ENCODE measurements around the gene GULP1. TPM values are rescaled to one million over a fixed set of nuclear protein-coding genes. Genes with fewer than 3 reads are reported as not detected.

GULP1 gene
- total RNA-seq, 1 experiment from 2014 or later, result 75.1 TPM

DNA sequence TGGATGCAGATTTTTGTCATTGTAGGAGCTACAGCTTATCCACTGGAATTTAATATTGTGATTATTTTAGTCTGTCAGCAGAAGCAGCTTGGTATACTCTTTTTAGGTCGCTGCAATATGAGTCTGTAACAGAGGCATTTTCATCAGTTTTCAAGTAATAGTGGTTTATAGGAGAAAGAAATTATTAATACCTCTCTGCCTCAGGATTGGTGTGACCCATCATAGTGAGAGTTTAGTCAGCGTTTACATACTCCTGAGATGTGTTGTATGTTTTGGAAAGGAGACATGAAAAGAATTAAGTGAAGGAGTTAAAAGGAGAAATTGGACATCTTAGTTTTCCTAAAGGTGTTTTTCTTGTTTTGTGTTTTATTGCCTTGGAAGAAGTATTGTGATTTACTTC, 189.8 kb downstream of the GULP1 start:
- DNase-seq (ENCODE audit: low spot score) (no peak), ATAC-seq (no peak)
- CTCF ChIA-PET, result no interaction called here
- Mint-ChIP-seq H3K36me3 (no peaks in the 10 kb centered on the region), H3K9me3 (no peaks in the 10 kb centered on the region), H3K27me3 (ENCODE audit: low read depth) (no peaks in the 10 kb centered on the region), H3K4me3 (no peak overlapping the region), H3K27ac (0 out of 2 replicates have a peak overlapping the region, but pooled peaks have one; percentile 39), H3K4me1 (peaks cover 46% of the 10 kb centered on the region)
- TF ChIP-seq ZNF425 (CRISPR knock-in tag; conservative IDR thresholded peaks at IDR 0.05) (no peak), OVOL2 (CRISPR knock-in tag; IDR thresholded peaks at IDR 0.05; ENCODE audit: borderline replicate concordance) (no peak), ZBTB21 (CRISPR knock-in tag; IDR thresholded peaks at IDR 0.05; ENCODE audit: borderline replicate concordance) (no peak), GABPB1 (CRISPR knock-in tag; IDR thresholded peaks at IDR 0.05) (no peak), ZNF232 (CRISPR knock-in tag; IDR thresholded peaks at IDR 0.05) (no peak), EMX1 (CRISPR knock-in tag; IDR thresholded peaks at IDR 0.05) (no peak), HMGA2 (CRISPR knock-in tag; IDR thresholded peaks at IDR 0.05) (no peak), RORB (CRISPR knock-in tag; IDR thresholded peaks at IDR 0.05) (no peak), NFE2L1 (CRISPR knock-in tag; IDR thresholded peaks at IDR 0.05) (no peak), ATF6 (CRISPR knock-in tag; IDR thresholded peaks at IDR 0.05) (no peak), ATF1 (CRISPR knock-in tag; IDR thresholded peaks at IDR 0.05) (no peak), NFYB (CRISPR knock-in tag; conservative IDR thresholded peaks at IDR 0.05; ENCODE audit: low read depth) (no peak), NR1H2 (CRISPR knock-in tag; IDR thresholded peaks at IDR 0.05) (no peak), ZNF281 (CRISPR knock-in tag; IDR thresholded peaks at IDR 0.05) (no peak), PRRX2 (CRISPR knock-in tag; IDR thresholded peaks at IDR 0.05) (no peak)
- TF ChIP-seq, protein P1, sequence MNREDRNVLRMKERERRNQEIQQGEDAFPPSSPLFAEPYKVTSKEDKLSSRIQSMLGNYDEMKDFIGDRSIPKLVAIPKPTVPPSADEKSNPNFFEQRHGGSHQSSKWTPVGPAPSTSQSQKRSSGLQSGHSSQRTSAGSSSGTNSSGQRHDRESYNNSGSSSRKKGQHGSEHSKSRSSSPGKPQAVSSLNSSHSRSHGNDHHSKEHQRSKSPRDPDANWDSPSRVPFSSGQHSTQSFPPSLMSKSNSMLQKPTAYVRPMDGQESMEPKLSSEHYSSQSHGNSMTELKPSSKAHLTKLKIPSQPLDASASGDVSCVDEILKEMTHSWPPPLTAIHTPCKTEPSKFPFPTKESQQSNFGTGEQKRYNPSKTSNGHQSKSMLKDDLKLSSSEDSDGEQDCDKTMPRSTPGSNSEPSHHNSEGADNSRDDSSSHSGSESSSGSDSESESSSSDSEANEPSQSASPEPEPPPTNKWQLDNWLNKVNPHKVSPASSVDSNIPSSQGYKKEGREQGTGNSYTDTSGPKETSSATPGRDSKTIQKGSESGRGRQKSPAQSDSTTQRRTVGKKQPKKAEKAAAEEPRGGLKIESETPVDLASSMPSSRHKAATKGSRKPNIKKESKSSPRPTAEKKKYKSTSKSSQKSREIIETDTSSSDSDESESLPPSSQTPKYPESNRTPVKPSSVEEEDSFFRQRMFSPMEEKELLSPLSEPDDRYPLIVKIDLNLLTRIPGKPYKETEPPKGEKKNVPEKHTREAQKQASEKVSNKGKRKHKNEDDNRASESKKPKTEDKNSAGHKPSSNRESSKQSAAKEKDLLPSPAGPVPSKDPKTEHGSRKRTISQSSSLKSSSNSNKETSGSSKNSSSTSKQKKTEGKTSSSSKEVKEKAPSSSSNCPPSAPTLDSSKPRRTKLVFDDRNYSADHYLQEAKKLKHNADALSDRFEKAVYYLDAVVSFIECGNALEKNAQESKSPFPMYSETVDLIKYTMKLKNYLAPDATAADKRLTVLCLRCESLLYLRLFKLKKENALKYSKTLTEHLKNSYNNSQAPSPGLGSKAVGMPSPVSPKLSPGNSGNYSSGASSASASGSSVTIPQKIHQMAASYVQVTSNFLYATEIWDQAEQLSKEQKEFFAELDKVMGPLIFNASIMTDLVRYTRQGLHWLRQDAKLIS (CRISPR knock-in tag; IDR thresholded peaks at IDR 0.05; ENCODE audit: borderline replicate concordance), result no peak
- TF ChIP-seq, protein P2, sequence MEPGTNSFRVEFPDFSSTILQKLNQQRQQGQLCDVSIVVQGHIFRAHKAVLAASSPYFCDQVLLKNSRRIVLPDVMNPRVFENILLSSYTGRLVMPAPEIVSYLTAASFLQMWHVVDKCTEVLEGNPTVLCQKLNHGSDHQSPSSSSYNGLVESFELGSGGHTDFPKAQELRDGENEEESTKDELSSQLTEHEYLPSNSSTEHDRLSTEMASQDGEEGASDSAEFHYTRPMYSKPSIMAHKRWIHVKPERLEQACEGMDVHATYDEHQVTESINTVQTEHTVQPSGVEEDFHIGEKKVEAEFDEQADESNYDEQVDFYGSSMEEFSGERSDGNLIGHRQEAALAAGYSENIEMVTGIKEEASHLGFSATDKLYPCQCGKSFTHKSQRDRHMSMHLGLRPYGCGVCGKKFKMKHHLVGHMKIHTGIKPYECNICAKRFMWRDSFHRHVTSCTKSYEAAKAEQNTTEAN (CRISPR knock-in tag; IDR thresholded peaks at IDR 0.05), result no peak
- TF ChIP-seq, protein P3, sequence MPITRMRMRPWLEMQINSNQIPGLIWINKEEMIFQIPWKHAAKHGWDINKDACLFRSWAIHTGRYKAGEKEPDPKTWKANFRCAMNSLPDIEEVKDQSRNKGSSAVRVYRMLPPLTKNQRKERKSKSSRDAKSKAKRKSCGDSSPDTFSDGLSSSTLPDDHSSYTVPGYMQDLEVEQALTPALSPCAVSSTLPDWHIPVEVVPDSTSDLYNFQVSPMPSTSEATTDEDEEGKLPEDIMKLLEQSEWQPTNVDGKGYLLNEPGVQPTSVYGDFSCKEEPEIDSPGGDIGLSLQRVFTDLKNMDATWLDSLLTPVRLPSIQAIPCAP (CRISPR knock-in tag; IDR thresholded peaks at IDR 0.05), result no peak
- TF ChIP-seq, protein P4, sequence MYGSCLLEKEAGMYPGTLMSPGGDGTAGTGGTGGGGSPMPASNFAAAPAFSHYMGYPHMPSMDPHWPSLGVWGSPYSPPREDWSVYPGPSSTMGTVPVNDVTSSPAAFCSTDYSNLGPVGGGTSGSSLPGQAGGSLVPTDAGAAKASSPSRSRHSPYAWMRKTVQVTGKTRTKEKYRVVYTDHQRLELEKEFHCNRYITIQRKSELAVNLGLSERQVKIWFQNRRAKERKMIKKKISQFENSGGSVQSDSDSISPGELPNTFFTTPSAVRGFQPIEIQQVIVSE (CRISPR knock-in tag; IDR thresholded peaks at IDR 0.05; ENCODE audit: borderline replicate concordance), result no peak
- TF ChIP-seq, protein P5, sequence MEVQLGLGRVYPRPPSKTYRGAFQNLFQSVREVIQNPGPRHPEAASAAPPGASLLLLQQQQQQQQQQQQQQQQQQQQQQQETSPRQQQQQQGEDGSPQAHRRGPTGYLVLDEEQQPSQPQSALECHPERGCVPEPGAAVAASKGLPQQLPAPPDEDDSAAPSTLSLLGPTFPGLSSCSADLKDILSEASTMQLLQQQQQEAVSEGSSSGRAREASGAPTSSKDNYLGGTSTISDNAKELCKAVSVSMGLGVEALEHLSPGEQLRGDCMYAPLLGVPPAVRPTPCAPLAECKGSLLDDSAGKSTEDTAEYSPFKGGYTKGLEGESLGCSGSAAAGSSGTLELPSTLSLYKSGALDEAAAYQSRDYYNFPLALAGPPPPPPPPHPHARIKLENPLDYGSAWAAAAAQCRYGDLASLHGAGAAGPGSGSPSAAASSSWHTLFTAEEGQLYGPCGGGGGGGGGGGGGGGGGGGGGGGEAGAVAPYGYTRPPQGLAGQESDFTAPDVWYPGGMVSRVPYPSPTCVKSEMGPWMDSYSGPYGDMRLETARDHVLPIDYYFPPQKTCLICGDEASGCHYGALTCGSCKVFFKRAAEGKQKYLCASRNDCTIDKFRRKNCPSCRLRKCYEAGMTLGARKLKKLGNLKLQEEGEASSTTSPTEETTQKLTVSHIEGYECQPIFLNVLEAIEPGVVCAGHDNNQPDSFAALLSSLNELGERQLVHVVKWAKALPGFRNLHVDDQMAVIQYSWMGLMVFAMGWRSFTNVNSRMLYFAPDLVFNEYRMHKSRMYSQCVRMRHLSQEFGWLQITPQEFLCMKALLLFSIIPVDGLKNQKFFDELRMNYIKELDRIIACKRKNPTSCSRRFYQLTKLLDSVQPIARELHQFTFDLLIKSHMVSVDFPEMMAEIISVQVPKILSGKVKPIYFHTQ (CRISPR knock-in tag; IDR thresholded peaks at IDR 0.05), result no peak
- POLR2A ChIA-PET, result no interaction called here

Data from WTC11 (cell line).